ENCODE results near the gene LAS1L.

DNA sequence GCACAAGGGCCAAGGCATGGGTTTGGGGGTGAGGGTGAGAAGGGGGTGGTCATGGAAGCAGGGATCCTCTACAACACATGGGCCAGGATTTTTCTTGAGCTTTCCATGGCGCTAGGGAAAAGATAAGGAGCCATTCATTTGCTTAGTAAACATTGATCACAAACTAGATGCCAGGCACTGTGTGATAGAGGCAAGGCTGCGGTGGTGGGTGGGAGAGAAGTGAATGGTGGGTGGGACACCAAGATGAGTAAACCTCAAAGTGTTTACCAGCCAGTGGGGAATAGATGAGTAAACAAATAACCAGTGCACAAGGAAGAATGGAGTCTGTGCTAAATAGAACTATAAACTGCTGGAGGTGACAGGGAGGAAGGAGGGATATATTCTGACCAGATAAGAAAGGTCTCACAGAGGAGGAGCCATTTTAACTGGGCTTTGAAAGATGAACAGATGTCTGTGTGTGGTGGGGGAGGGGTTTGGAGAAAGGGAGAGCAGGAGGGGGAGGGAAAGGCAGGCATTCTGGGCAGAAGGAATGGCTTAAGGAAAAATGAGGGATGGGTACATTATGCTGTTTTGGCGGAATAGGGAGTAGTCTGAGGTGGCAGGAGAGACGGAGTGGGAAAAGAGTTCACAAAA is 48.0 kb upstream of the LAS1L start:
- TF ChIP-seq EZH2 (IDR thresholded peaks at IDR 0.05; ENCODE audit: borderline replicate concordance, low read length), result no peak
- TF ChIP-seq CTCF (conservative IDR thresholded peaks at IDR 0.05 in 1 of 2, IDR thresholded peaks at IDR 0.05 in 1 of 2; ENCODE audit: extremely low read depth in 1 of 2, insufficient read depth in 1 of 2, low read depth in 1 of 2, low read length in 2 of 2), result no peak

Data from mammary epithelial cell (primary cell).